ENCODE data around the gene LRRC8E.

DNA sequence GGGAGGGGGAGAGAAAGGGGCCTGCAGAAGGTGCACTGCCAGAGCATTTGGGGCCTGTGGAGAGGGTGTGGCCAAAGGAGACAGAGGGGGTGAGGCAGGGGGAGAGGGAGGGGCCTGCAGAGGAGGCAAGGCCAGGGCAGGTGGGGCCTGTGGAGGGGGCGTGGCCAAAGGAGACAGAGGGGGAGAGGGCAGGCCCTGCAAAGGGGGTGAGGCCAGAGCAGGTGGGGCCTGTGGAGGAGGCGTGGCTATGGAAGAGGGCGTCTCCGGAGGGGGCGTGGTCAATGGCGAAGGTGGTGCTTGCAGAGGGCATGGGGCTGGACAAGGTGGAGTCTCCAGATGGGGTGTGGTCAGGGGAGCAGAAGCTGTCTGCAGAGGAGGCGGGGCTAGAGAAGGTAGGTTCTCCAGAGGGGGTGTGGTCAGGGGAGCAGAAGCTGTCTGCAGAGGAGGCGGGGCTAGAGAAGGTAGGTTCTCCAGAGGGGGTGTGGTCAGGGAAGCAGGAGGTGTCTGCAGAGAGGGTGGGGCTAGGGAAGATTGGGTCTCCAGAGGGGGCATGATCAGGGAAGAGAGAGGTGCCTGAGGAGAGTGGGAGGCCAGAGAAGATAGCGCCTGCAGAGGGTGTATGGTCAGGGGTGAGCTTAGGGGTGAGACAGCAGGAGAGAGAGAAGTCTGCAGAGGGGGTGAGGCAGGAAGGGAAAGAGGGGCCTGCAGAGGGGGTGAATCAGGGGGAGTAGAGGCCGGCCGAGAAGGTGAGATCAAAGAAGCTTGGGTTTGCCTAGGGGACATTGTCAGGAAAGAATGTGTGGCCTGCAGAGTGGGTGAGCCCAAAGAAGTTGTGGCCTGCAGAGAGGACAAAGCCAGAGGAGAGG, 17.5 kb upstream of the LRRC8E start:
- TF ChIP-seq POLR2A (IDR thresholded peaks at IDR 0.05; ENCODE audit: low read length): no peak
- no peak for TF ChIP-seq GATA1 (IDR thresholded peaks at IDR 0.05; ENCODE audit: low read depth, low read length)

All from erythroblast (primary cell).